BLaER1 (cell line): ENCODE data around the gene PRKCE.

ENCODE experiments used
- H3K27ac ChIP-seq: shearing (Covaris generic); formaldehyde crosslinking; 2 replicates; pipeline ENCODE4 v1.8.1; 2022
- H3K27me3 ChIP-seq: shearing (Covaris generic); formaldehyde crosslinking; 2 replicates; pipeline ENCODE4 v1.8.1; 2022
- H3K36me3 ChIP-seq: shearing (Covaris generic); formaldehyde crosslinking; 2 replicates; pipeline ENCODE4 v1.8.1; 2022
- H3K4me1 ChIP-seq: shearing (Covaris generic); formaldehyde crosslinking; 2 replicates; pipeline ENCODE4 v1.8.1; 2022
- H3K4me2 ChIP-seq: shearing (Covaris generic); formaldehyde crosslinking; 2 replicates; pipeline ENCODE4 v1.8.1; 2022
- H3K4me3 ChIP-seq: shearing (Covaris generic); formaldehyde crosslinking; 2 replicates; pipeline ENCODE4 v1.8.1; 2022
- H3K9ac ChIP-seq: shearing (Covaris generic); formaldehyde crosslinking; 2 replicates; pipeline ENCODE4 v1.8.1; 2022
- H3K9me3 ChIP-seq: shearing (Covaris generic); formaldehyde crosslinking; 2 replicates; pipeline ENCODE4 v1.8.1; 2022
- H4K20me1 ChIP-seq: shearing (Covaris generic); formaldehyde crosslinking; 2 replicates; pipeline ENCODE4 v1.8.1; 2022
- Cebpa-rat ChIP-seq: shearing (Covaris generic); IDR thresholded peaks from 2 replicates; pipeline ENCODE4 v1.8.1; 2022

The PRKCE gene

DNA sequence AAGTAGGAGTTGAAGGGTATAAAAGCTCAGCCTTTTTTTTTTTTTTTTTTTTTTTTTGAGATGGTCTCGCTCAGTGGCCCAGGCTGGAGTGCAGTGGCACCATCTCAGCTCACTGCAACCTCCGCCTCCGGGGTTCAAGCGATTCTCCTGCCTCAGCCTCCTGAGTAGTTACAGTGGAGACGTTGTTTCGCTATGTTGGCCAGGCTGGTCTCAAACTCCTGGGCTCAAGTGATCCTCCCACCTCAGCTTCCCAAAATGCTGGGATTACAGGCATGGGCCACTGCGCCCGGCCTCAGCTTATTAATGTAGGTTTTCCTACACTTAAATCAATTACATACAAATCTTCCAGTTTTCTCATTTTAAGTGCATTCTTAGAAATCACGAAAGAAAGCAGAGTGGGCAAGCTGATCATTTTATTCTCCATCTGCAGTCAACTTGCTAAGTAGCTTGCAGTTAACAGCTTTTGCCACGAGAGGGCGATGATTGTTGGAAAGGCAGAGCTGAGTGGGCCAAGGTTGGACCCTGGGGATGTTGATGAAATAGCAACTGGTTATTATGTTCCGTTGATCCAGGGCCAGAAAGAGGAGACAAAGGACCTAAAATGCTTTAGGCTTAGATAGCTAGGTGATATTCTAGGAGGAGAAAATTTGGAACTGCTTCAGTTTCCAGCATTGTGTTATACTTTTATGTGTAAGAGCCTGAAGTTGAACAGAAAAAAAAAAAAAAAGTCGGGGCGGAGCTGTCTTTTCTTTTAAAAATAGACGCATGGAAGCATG, 411.4 kb downstream of the PRKCE start:
- H3K4me3 ChIP-seq: no peak overlapping the region
- H3K36me3 ChIP-seq: peaks cover 56% of the 10 kb centered on the region
- peaks cover 43% of the 10 kb centered on the region for H3K4me1 ChIP-seq
- H3K27ac ChIP-seq: no peak overlapping the region
- H3K9me3 ChIP-seq: no peaks in the 10 kb centered on the region
- H3K9ac ChIP-seq: no peak overlapping the region
- H3K4me2 ChIP-seq: peak overlapping the region; percentile 1; the same call in 1 of the 2 replicates
- no peaks in the 10 kb centered on the region for H3K27me3 ChIP-seq
- TF ChIP-seq Cebpa-rat: no peak
- H4K20me1 ChIP-seq: peaks cover 11% of the 10 kb centered on the region; the same call in 1 of the 2 replicates

DNA sequence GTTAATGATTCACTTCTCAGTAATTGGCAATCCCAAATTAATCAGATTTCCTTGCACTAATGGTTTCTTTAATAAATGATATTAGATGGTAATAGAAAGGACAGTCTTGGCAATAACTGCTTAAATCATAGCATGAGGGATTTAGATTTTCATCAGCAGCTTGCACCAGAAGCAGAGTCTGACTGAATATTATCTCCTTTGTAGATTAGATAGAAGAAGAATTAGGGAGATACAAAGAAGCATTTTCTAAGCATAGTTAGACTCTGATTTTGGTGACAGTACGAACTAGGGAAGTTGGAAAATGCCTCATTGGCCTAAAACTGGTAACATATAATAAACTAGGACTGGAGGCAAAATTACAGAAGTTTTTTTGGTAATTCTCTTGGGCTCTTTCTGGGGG, 412.9 kb downstream of the PRKCE start:
- TF ChIP-seq Cebpa-rat: no peak
- H4K20me1 ChIP-seq: peaks cover 4% of the 10 kb centered on the region
- peaks cover 43% of the 10 kb centered on the region for H3K4me1 ChIP-seq
- peak overlapping the region; percentile 55 for H3K4me2 ChIP-seq
- no peak overlapping the region for H3K9ac ChIP-seq
- no peaks in the 10 kb centered on the region for H3K27me3 ChIP-seq
- no peaks in the 10 kb centered on the region for H3K9me3 ChIP-seq
- peaks cover 56% of the 10 kb centered on the region for H3K36me3 ChIP-seq
- no peak overlapping the region for H3K4me3 ChIP-seq
- H3K27ac ChIP-seq: peak overlapping the region; percentile 28; the same call in 1 of the 2 replicates

DNA sequence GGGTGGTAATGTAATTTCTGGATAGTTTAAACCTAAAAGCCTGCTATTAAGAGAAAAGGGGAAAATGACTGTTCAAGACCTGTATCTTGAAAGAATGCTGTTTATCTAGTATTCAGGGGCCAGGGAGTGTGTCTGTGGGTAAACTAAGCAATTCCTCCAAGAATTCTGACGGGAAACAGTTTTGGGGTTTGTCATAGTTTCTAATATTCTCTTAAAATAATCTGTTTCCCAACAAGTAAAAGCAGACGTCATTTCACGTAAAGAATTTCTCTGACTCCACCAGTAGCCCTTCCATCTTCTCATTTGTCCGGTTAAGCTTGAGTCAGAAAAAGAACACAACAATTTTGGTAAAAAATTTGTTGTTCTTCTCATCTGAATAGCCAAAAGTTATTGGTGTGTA, 413.7 kb downstream of the PRKCE start:
- Histone ChIP-seq H4K20me1 (no peaks in the 10 kb centered on the region; the same call in none of the 2 replicates), H3K9me3 (no peaks in the 10 kb centered on the region), H3K4me2 (peak overlapping the region; percentile 55), H3K27me3 (no peaks in the 10 kb centered on the region), H3K9ac (no peak overlapping the region), H3K27ac (peak overlapping the region; percentile 28; the same call in 1 of the 2 replicates), H3K36me3 (peaks cover 60% of the 10 kb centered on the region), H3K4me3 (no peak overlapping the region), H3K4me1 (peaks cover 43% of the 10 kb centered on the region)
- TF ChIP-seq Cebpa-rat: no peak

DNA sequence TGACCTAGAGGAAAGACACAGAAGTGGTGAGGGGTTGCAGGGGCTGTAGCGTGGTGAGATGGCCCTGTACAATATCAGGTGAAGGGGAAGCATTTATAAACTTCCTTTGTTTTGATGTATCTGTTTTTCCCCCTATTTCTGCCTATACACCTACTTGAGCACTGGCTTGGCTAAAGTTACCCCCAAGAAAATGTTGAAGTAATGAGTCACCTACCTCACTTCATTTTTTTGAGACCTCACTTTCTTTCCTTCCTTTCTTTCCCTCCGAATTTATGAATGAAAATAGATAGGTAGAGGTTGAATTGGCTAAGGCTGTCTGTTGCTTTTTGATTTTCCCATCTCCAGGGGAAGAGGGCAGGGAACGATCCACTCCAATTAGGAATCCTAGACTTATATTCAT, 414.6 kb downstream of the PRKCE start:
- H3K4me3 ChIP-seq: no peak overlapping the region
- no peak overlapping the region for H3K9ac ChIP-seq
- no peak overlapping the region for H3K27ac ChIP-seq
- TF ChIP-seq Cebpa-rat: no peak
- no peaks in the 10 kb centered on the region for H3K27me3 ChIP-seq
- H3K36me3 ChIP-seq: peaks cover 67% of the 10 kb centered on the region
- peak overlapping the region; percentile 55; the same call in 1 of the 2 replicates for H3K4me2 ChIP-seq
- no peaks in the 10 kb centered on the region; the same call in 1 of the 2 replicates for H4K20me1 ChIP-seq
- H3K9me3 ChIP-seq: no peaks in the 10 kb centered on the region
- peaks cover 49% of the 10 kb centered on the region for H3K4me1 ChIP-seq

DNA sequence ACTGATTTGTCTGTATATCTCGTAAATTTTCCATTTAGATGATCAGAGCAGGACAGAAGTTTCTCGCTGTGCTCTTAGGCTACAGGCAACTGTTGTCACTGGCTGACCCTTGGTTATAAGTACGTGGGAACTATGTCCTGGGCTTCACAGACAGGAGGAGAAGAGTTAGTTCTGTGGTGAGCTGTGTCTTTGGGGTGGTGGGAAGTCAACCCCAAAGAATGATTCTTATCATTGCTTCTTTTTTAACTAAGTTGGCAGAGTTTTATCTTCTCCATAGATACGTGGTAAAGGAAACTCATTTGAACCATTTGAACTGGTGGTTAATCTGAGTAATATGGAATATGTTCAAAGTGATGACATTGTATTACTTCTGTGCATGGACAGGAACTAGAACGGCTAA, 415.1 kb downstream of the PRKCE start:
- H4K20me1 ChIP-seq: no peaks in the 10 kb centered on the region; the same call in 1 of the 2 replicates
- no peak overlapping the region for H3K4me3 ChIP-seq
- no peak overlapping the region for H3K9ac ChIP-seq
- no peak overlapping the region for H3K27ac ChIP-seq
- peaks cover 54% of the 10 kb centered on the region for H3K4me1 ChIP-seq
- H3K36me3 ChIP-seq: peaks cover 67% of the 10 kb centered on the region
- TF ChIP-seq Cebpa-rat: no peak
- H3K9me3 ChIP-seq: no peaks in the 10 kb centered on the region
- no peak overlapping the region for H3K4me2 ChIP-seq
- no peaks in the 10 kb centered on the region for H3K27me3 ChIP-seq

DNA sequence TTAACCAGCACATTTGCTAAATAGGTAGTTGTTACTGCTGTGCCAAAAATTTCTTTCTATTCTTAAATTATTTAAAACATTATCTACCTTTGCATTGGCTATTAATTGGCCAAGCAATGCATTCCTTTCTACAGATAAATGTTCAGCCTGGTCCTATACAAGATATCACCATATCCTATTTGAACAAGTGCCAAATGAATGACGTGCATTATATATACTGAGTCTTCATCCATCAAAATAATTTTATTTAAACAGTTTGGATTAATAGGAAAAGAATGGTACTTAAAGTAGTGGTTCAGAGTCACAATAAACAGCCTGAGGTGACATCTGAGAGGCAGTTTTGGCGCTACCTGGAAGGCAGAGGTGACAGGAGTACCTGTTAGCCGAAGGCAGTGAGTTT, 415.6 kb downstream of the PRKCE start:
- H4K20me1 ChIP-seq: no peaks in the 10 kb centered on the region; the same call in 1 of the 2 replicates
- H3K4me2 ChIP-seq: no peak overlapping the region
- H3K27ac ChIP-seq: no peak overlapping the region
- no peak for TF ChIP-seq Cebpa-rat
- no peaks in the 10 kb centered on the region for H3K9me3 ChIP-seq
- H3K36me3 ChIP-seq: peaks cover 64% of the 10 kb centered on the region
- H3K4me3 ChIP-seq: no peak overlapping the region
- peaks cover 57% of the 10 kb centered on the region for H3K4me1 ChIP-seq
- no peaks in the 10 kb centered on the region for H3K27me3 ChIP-seq
- no peak overlapping the region for H3K9ac ChIP-seq

DNA sequence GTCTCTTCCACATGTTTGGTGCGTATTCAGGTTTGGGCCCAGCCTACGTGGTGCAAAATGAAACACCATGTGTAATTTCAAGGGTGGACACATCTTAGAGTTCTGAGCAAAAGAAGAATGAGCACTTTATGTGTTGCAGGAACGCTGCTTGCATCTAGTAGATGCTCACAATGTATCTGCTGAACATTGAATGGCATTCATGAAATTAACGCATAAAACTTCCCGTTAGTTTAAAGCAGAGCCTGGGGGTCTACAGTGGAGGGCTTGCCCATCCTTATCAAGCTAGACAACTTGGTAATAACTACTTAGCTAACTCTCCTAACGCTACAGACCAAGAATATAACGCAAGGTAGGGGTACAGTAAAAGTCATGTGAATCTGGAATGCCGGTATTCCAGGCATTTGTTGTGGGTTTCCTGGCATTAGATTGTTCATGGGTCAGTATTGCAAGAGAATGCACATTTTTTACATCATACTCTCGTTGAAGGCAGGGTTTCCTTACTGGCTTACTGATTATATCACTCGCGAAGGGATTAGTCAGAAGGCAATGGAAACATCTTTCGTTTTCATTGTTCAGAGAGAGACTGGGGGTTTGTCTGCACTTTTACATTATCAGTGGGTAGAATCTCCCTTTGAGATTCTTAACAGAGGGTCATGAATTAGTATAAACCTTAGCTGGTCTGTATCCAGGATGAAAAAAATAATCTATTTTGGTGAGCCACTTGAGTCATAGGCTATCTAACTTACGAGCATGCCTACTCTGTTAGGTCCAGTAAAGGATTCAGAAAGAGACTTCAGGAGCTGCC, 416.2 kb downstream of the PRKCE start:
- Histone ChIP-seq H3K9ac (no peak overlapping the region), H3K4me2 (no peak overlapping the region), H3K27ac (no peak overlapping the region), H3K4me3 (no peak overlapping the region), H3K36me3 (peaks cover 62% of the 10 kb centered on the region), H3K4me1 (peaks cover 56% of the 10 kb centered on the region), H4K20me1 (no peaks in the 10 kb centered on the region; the same call in 1 of the 2 replicates), H3K9me3 (no peaks in the 10 kb centered on the region), H3K27me3 (no peaks in the 10 kb centered on the region)
- TF ChIP-seq Cebpa-rat: no peak

DNA sequence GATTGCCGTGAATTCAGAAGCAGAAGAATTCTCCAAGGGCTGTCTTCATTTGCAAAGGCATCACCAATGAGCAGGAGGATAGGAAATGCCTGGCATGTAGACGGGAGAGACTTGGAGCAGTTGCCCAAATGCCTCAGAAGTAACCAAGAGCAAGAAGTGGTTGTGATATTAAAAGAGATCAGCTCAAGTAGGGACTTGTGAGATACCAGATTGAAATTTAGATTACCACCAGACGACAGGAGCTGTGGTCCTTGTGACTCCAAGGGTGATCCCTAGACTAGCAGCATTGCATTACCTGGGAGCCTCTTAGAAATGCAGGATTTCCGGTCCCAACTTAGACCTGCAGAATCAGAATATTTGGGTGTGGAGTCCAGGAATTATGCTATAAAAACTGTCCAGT, 417.2 kb downstream of the PRKCE start:
- no peak overlapping the region for H3K9ac ChIP-seq
- H4K20me1 ChIP-seq: no peaks in the 10 kb centered on the region; the same call in 1 of the 2 replicates
- peaks cover 71% of the 10 kb centered on the region for H3K36me3 ChIP-seq
- no peaks in the 10 kb centered on the region for H3K9me3 ChIP-seq
- TF ChIP-seq Cebpa-rat: no peak
- no peak overlapping the region for H3K4me2 ChIP-seq
- peaks cover 46% of the 10 kb centered on the region for H3K4me1 ChIP-seq
- no peak overlapping the region for H3K4me3 ChIP-seq
- no peaks in the 10 kb centered on the region for H3K27me3 ChIP-seq
- H3K27ac ChIP-seq: no peak overlapping the region

DNA sequence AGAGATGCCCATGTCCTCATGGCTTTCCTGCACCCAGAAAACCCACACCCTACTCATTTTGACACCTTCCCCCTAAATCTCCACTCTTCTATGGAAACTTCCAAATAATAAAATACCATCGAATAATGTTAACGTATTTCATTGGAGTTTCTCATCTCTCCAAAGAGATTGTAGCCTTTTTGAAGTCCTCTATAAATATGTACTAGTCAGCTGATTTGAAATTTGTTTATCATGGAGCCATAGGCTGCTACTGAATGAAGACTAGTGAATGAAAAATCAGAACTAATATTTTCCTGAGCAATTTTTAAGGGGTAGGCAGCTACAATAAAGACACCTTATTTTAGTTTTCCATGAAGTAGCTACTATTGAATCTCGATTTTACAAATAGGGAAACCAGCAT, 419.6 kb downstream of the PRKCE start:
- Histone ChIP-seq H3K9ac (no peak overlapping the region), H3K9me3 (no peaks in the 10 kb centered on the region), H4K20me1 (no peaks in the 10 kb centered on the region; the same call in 1 of the 2 replicates), H3K4me2 (peak overlapping the region; percentile 2), H3K36me3 (peaks cover 90% of the 10 kb centered on the region), H3K27me3 (no peaks in the 10 kb centered on the region), H3K4me3 (no peak overlapping the region), H3K27ac (no peak overlapping the region), H3K4me1 (peaks cover 22% of the 10 kb centered on the region)
- TF ChIP-seq Cebpa-rat: no peak
